GM12872 (cell line): ENCODE results near the gene TACR1.

Experiments used
- CTCF ChIP-seq: IDR thresholded peaks from 3 replicates; pipeline ENCODE4 v1.5.1; 2011; ENCODE audit warnings: low read depth, mild to moderate bottlenecking, low read length, moderate library complexity; ENCODE audit not compliant: insufficient read depth

The TACR1 gene

GRCh38 chr2:75208738-75209137 is 9.4 kb upstream of the TACR1 start:
- TF ChIP-seq CTCF = no peak

- TF ChIP-seq CTCF = no peak
These were observed 5.5 kb upstream of the TACR1 start for GRCh38 chr2:75204833-75205232.

- no peak for TF ChIP-seq CTCF
These were observed 3.0 kb upstream of the TACR1 start for GRCh38 chr2:75202359-75202758.

- no peak for TF ChIP-seq CTCF
These were observed 1.1 kb upstream of the TACR1 start for GRCh38 chr2:75200140-75201096.

- TF ChIP-seq CTCF = no peak
These were observed 4.1 kb downstream of the TACR1 start for GRCh38 chr2:75195076-75195691.

- TF ChIP-seq CTCF = no peak
These were observed 5.0 kb downstream of the TACR1 start for GRCh38 chr2:75194184-75194868.

- no peak for TF ChIP-seq CTCF
These were observed 6.8 kb downstream of the TACR1 start for GRCh38 chr2:75192496-75192895.
